ENCODE results near the gene LAMA4. TPM values are rescaled to one million over a fixed set of nuclear protein-coding genes. Genes with fewer than 3 reads are reported as not detected.

LAMA4 gene
- total RNA-seq, 1 experiment from 2014 or later, result 18.4 TPM

GRCh38 chr6:112274774-112275173 is 20.4 kb upstream of the LAMA4 start:
- DNase-seq (ENCODE audit: low spot score), result no peak

- no peak for DNase-seq (ENCODE audit: low spot score)
Observed at GRCh38 chr6:112272799-112273198, 18.4 kb upstream of the LAMA4 start.

DNA sequence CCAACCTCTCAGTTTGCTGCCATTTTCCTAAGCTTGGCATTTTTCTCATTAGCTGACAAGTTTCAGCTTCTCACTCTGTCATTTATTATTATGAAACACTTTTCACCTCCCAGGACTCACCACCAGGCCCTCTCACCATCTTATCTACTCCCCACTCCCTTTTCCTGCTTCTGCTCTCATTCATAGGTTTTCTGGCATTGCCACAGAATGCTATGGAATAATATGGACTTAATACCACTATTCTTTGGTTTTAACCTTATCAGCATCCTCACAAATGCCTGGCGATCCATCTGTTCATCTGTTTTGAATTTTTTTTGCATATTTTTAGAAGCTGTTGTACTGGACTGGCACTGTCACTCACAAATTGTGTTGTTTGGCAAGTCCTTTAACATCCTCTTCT is 16.4 kb upstream of the LAMA4 start:
- DNase-seq (ENCODE audit: low spot score), result no peak

DNA sequence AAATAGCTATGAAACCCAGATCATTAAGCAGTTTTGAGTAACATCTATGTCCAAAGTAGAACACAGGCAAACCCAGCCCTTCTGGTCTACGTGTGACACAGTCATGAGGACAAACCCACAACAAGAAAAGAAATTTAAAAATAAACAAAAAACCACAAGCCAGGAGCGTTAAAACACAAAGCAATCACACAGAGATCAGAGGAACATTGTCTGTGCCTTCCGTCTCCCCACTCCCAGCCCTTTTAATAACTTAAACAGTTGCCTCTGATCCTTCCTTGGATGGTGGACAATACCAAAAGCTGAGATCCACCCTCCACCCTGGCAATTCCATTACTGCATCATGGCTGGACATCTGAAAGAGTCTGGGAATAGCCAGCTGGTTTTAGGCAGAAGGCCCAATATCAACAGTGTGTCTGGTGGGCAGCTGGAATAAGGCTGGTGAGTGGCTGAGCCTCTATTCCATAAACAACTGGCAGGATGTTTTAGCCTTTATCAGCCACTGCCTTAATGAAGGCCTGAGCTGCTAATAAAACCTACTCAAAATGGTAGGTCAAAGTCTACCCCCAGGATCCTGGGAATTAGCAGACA is 15.7 kb upstream of the LAMA4 start:
- peak; percentile 57 for DNase-seq (ENCODE audit: low spot score)

DNA sequence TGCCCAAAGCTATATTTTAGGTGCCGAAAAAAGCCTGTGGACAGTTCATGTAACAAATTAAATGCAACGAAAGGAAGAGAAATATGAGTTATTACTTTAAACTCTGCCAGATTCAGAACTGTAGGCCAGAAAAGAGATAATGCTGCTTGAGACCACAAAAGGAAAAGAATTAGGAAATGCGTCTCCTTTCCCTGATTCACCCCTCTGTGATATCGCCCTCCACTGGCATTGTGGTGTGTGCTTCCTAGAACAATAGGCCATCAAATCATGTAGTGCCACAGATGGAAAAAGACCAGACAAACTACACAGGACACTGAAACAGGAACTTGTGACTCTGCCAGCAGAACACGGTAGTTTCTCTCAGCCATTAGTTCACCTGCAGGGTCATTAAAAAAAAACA is 14.7 kb upstream of the LAMA4 start:
- no peak for DNase-seq (ENCODE audit: low spot score)

DNA sequence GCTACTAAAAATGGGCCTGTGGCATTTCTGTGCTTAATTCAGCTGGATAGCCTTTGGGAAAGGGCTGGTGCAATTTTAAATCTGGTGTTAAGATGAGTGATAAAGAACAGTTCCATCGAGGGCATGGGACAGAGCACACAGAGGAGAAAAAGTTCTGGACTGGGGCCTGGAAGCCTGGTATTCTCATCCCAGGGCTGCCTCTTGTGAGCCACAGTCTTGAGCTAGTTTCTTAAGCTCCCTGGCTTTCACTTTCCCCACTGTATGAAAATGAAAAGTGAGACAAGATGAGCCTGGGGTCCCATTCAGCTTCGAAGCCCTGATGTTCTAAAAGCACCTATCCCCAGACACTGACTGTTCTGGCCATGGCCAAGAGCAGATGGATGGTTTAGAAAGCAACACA is 14.3 kb upstream of the LAMA4 start:
- no peak for DNase-seq (ENCODE audit: low spot score)

DNA sequence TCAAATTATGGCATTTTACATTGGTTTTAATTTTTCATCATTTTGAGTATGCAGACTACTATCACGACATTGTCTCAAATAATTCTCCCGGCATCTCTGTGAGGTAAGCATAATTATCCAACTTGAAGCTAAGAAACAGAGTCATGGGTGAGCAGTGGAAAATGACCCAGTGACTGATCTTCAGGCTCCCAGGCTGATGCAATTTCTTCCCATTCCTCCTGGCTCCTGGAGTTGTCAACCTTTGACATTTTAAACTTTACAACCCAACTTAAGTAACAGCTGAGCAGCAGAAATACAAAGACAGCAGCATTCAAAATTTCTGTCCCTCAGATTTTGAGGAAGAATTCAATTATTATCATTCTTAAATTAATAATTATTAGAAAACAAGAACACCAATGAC is 13.7 kb upstream of the LAMA4 start:
- no peak for DNase-seq (ENCODE audit: low spot score)

DNA sequence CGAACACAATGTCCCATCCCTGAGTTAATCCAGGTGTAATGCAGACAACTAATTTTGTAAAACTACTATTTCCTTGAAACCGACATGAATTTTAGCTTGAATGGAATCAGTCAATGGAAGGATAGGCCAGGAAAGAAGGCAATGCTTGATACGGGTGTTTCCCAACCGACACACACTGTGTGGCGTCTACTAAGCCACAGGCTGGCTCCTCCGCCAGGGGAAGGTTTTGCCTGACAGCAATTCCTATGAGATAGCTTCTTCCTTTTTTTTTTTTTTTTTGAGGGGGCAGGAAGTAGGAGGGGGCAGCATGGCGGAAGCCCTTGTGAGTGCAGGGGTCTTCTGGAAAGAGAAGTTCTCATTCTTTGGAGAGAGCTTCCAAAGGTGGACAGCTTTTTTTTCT is 12.0 kb upstream of the LAMA4 start:
- no peak for DNase-seq (ENCODE audit: low spot score)

DNA sequence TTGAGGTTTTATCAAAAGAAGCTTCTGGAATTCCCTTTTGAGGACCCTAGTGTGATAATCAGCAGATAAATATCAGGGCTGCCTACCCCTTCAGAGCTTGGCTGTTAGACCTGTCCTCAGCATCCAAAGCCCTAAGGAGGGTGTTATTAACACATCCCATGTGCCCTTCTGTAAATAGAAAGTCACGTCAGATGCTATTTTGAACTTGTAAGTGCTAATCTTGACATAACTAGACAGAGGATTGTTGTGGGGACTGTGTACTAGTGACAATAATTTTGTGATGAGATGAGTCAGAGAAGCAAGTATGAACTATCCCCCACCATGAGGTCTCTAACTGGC is 4.9 kb upstream of the LAMA4 start:
- DNase-seq (ENCODE audit: low spot score), result no peak

DNA sequence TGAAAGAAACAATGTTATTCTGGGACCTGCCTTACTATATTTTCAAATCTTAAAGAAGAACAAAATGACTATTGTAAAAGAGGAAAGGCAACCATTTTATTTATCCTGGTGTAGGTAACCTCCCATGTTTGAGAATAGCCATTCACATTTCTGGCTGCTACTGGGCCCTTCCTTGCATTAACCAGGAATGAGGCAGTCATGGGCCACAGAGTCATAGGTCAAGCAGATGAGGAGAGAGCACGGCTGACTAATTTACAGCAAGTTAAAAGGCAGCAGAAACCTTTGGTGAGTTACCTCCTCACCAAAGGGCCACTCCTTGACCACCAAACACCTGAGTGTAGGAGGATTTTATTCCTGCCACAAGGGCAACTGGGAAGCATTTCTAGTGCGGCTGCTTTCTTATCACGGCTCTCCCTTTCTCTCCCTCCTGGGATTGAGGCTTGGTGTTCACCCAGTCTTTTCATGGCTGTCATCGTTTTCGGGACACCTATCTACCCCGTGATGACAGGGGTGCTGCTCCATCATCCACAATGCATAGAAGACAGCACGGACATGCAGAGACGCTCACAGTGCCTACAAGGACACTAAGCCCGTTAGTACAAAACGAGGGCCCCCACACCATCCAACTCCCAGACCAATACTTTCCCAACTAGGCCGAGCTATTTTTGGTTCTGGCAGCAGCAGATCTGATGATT is 4.4 kb upstream of the LAMA4 start:
- DNase-seq (ENCODE audit: low spot score), result no peak

DNA sequence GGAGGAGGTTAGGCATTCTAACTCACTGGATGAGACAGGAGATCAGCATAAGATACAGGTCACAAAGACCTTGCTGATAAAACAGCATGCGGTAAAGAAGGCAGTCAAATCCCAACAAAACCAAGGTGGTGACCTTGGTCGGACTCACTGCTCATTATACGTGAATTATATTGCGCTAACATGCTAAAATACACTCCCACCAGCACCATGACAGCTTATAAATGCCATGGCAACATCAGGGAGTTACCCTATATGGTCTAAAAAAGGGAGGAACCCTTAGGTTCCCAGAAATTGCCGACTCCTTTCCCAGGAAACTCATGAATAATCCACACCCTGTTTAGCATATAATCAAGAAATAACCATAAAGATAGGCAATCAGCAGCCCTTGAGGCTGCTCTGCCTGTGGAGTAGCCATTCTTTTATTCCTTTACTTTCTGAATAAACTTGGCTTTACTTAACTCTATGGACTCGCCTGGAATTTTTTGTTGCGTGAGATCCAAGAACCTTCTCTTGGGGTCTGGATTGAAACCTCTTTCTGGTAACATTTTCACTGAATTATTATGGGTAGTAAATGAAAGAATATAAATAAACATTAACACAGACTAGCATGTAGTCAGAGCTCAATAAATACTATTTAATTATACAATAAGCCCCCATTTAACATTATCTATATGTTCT is 3.0 kb upstream of the LAMA4 start:
- DNase-seq (ENCODE audit: low spot score), result no peak

GRCh38 chr6:112254921-112255320 is 554 bp upstream of the LAMA4 start:
- DNase-seq (ENCODE audit: low spot score), result no peak

GRCh38 chr6:112253498-112253840 is 898 bp downstream of the LAMA4 start:
- no peak for DNase-seq (ENCODE audit: low spot score)

- DNase-seq (ENCODE audit: low spot score), result no peak
Observed at GRCh38 chr6:112252571-112253497, 1.5 kb downstream of the LAMA4 start.

DNA sequence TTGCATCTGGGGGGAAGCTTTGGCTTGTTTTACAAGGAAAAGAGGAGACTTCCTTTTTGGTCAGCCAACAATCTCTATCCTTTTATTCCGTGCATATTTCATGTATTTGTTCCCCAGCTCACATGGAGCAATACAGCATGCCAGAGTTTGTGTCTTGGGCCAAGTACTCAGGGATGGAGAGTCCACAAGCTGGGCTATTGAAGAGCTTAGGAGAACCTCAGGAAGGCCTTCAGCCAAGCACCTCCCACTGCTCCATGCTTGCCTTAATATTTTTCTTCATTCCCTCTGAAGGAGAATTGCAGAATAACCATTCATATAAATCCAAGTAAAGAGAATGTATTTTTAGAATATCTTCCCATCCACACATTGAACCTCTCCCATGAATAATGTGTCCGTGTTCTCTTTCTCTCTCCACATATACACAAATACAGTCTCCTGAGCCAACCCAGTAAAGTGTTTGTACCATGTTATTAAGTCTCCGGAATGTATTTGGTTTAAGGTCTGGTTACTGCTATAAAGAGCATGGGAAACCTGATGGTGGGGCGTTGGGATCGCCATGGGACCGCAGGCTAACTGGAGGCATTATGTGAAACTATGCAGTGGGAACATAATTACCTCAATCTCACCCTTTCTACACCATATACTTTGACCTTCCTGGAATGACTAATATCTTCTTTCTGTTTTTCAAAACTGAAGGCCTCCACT is 3.0 kb downstream of the LAMA4 start:
- DNase-seq (ENCODE audit: low spot score), result peak; percentile 22

DNA sequence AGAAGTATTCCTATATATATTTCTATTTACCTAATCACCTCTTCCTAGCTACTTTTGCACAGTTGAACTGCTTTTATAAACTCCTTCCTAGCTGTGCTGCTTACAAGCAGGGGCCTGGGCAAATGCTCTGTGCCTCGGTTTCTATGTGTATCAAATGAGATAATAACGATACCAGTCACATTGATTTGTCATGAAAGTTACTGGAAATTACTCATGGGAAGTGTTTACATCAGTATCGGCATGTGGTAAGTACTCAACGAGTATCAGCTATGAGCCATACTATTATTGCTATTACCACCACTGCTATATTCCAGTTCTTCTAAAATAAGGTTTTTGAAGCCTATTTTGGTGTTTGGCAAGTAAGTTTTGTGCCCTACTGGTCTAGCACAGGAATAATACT is 4.9 kb downstream of the LAMA4 start:
- no peak for DNase-seq (ENCODE audit: low spot score)

- DNase-seq (ENCODE audit: low spot score), result no peak
Observed at GRCh38 chr6:112247275-112247674, 7.1 kb downstream of the LAMA4 start.

DNA sequence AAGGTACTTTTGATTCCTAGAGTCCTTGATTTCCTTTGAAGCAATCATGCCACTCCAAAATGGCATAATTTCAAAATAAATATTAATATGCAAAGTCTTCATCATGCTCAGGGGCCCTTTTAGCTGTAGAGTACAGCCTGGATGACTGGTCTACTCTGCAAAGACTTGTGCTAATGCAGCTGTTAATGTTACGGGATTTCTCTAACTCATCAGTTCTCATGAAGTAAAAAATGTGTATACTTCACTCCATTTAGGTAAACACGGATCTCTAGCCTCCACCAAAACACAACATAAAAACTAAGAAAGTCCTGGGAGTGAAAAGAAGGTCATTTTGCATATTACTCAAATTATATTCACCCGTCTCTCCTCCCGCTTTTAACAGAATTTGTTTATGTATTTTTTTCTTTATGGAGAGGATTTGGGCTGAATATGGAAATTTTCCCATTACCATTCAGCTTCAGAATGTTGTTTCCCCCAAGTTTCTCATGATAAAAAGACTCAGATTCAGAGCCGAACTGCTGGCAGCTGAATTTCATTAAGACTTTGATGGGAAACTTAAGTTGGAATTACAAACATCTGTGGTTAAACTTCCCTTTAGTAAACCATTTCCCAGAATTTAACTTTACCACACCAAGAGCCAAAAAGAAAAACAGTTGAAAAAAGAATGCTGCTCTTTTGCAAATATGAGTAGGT is 8.7 kb downstream of the LAMA4 start:
- DNase-seq (ENCODE audit: low spot score), result peak; percentile 73

DNA sequence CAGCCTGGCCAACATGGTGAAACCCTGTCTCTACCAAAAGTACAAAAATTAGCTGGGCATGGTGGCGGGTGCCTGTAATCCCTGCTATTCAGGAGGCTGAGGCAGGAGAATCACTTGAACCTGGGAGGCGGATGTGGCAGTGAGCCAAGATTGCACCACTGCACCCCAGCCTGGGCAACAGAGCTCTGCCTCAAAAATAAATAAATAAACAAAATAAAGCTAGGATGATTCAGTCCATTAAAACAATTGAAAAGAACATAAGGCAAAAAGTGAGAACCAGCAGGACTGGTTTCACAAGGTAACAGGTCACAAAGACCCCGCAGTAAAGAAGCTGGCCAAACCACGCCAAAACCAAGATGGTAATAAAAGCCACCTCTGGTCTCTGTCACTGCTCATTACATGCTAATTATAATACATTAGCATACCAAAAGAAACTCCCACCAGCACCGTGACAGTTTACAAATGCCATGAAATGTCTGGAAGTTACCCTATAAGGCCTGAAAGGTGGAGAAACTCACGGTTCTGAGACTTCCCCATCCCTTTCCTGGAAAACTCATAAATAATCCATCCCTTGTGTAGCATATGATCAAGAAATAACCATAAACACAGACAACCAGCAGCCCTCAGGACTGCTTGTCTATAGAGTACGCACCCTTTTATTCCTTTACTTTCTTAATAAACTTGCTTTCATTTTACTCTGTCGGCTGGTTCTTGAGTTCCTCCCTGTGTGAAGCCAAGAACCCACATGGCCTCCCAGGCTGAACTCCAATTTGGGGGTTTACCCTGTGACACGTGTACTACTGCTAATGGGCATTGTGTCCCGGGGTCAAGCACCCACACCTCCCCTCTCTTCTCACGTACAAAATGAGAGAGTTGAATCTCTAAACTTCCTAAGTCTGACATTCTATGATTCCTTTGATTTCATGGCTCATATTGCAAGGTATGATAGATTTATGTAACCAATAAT is 10.2 kb downstream of the LAMA4 start:
- no peak for DNase-seq (ENCODE audit: low spot score)

GRCh38 chr6:112241820-112242429 is 12.4 kb downstream of the LAMA4 start:
- DNase-seq (ENCODE audit: low spot score), result no peak

Measured in H4 (cell line).